Stimulated activated CD4-positive, alpha-beta T cell treated with anti-CD3 and anti-CD28 coated beads, Interleukin-15, amount 100 ng/mL, for 24 hours (primary cell): ENCODE data around the gene CA10.

Experiments
- DNase-seq: peaks from one replicate; pipeline ENCODE4 v3.0.0-alpha.2; 2020

CA10 gene

GRCh38 chr17:51946311-51946710 lies 212.2 kb downstream of the CA10 start:
- DNase-seq: no peak

GRCh38 chr17:51941272-51941671 lies 217.2 kb downstream of the CA10 start:
- DNase-seq: no peak

GRCh38 chr17:51937264-51937663 lies 221.2 kb downstream of the CA10 start:
- no peak for DNase-seq

- no peak for DNase-seq
Observed at GRCh38 chr17:51935477-51935876, 223.0 kb downstream of the CA10 start.

- no peak for DNase-seq
Observed at GRCh38 chr17:51933647-51934046, 224.9 kb downstream of the CA10 start.

GRCh38 chr17:51926448-51926847 lies 232.1 kb downstream of the CA10 start:
- no peak for DNase-seq

GRCh38 chr17:51921500-51921899 lies 237.0 kb downstream of the CA10 start:
- no peak for DNase-seq

GRCh38 chr17:51914577-51914976 lies 243.9 kb downstream of the CA10 start:
- DNase-seq: no peak

GRCh38 chr17:51913491-51914205 lies 244.9 kb downstream of the CA10 start:
- DNase-seq: no peak

GRCh38 chr17:51912939-51913338 lies 245.6 kb downstream of the CA10 start:
- DNase-seq: no peak

- DNase-seq: no peak
Observed at GRCh38 chr17:51911237-51911636, 247.3 kb downstream of the CA10 start.

- DNase-seq: no peak
Observed at GRCh38 chr17:51909971-51910370, 248.5 kb downstream of the CA10 start.

- DNase-seq: no peak
Observed at GRCh38 chr17:51908841-51909537, 249.5 kb downstream of the CA10 start.

GRCh38 chr17:51907041-51907440 lies 251.5 kb downstream of the CA10 start:
- DNase-seq: no peak

GRCh38 chr17:51904379-51904778 lies 254.1 kb downstream of the CA10 start:
- no peak for DNase-seq

- no peak for DNase-seq
Observed at GRCh38 chr17:51901242-51901641, 257.3 kb downstream of the CA10 start.

GRCh38 chr17:51891936-51892335 lies 266.6 kb downstream of the CA10 start:
- DNase-seq: no peak

- DNase-seq: no peak
Observed at GRCh38 chr17:51890710-51891109, 267.8 kb downstream of the CA10 start.

- no peak for DNase-seq
Observed at GRCh38 chr17:51888816-51889215, 269.7 kb downstream of the CA10 start.

GRCh38 chr17:51876986-51877385 lies 281.5 kb downstream of the CA10 start:
- no peak for DNase-seq

- no peak for DNase-seq
Observed at GRCh38 chr17:51873302-51873701, 285.2 kb downstream of the CA10 start.

GRCh38 chr17:51869387-51869786 lies 289.1 kb downstream of the CA10 start:
- DNase-seq: peak; percentile 2

GRCh38 chr17:51860954-51861561 lies 297.5 kb downstream of the CA10 start:
- peak; percentile 31 for DNase-seq

GRCh38 chr17:51857052-51857597 lies 301.4 kb downstream of the CA10 start:
- no peak for DNase-seq
